K562 (cell line): ENCODE data around the gene TMEM108. TPM values are rescaled to one million over a fixed set of nuclear protein-coding genes. Genes with fewer than 3 reads are reported as not detected.

ENCODE experiments used
- CREB1 ChIP-seq, 2 experiments: sonication (generic) in 1 of 2; formaldehyde crosslinking in 1 of 2; IDR thresholded peaks; 2 replicates each; pipeline versions ENCODE4 v1.6.1 to v1.8.0; 2012 to 2022; ENCODE audit warnings: inconsistent platforms in 1 of 2, mild to moderate bottlenecking in 1 of 2, missing genetic modification reagents in 1 of 2, moderate library complexity in 1 of 2
- MGA ChIP-seq: fragments of 450-650 bp; IDR thresholded peaks from 2 replicates; pipeline ENCODE4 v1.6.1; 2016; ENCODE audit warnings: mild to moderate bottlenecking, moderate library complexity
- NFYB ChIP-seq: IDR thresholded peaks from 2 replicates; pipeline ENCODE4 v1.6.1; 2011; ENCODE audit warnings: mild to moderate bottlenecking, moderate library complexity; ENCODE audit not compliant: insufficient read length; ENCODE audit errors: extremely low read depth
- polyA plus RNA-seq, 8 experiments: library from polyadenylated mRNA; depleted of rRNA in 4 of 8; stranded (reverse) in 5 of 8; unstranded in 3 of 8; fragments of >200 nt; fragmentation: Nextera tagmentation in 2 of 8; fragmentation: Illumina TruSeq in 1 of 8; extraction: Ambion mirVana in 2 of 8; extraction: Trizol in 1 of 8; gene quantifications; 2 replicates each; pipeline versions ENCODE4 v1.2.1 to v1.2.3, GENCODE V29; 2011 to 2014; ENCODE audit warnings: inconsistent platforms in 1 of 8, missing spikeins in 1 of 8
- total RNA-seq, 7 experiments: library from RNA; depleted of rRNA in 6 of 7; stranded (reverse); fragments of >200 nt in 6 of 7; fragmentation: Illumina TruSeq in 2 of 7; extraction: Trizol in 2 of 7; gene quantifications; 2 replicates each; pipeline versions ENCODE4 v1.2.1 to v1.2.3, GENCODE V29; 2011 to 2021; ENCODE audit warnings: low replicate concordance in 1 of 7

TMEM108 gene
- total and polyA plus RNA-seq, 9 of the 15 experiments (the other 6 are each of a cell fraction or from before 2014, with no cell fraction given), result 0.65 to 11.1 (median 3.4) TPM

GRCh38 chr3:133038089-133038730 lies at the start of gene TMEM108 (continued):
- peak; percentile 80 for TF ChIP-seq MGA
- peak; percentile 49; the same call in 1 of the 2 replicates for TF ChIP-seq CREB1 (IDR thresholded peaks at IDR 0.05)
- TF ChIP-seq CREB1 (CRISPR knock-in tag; IDR thresholded peaks at IDR 0.05), result no peak
- TF ChIP-seq NFYB, result peak; percentile 63
